IPS-NIHi7 (cell line): Measurements from ENCODE around the gene UAP1L1.
A peak's percentile ranks its signal among the peaks of the same experiment; 100 is the strongest.
"Not testable (repeated sequence)": the region's sequence is repeated elsewhere in the genome, so short reads cannot be mapped to it uniquely, and the experiment has no call there.

Source experiments
- DNase-seq: peaks from one replicate; pipeline ENCODE4 v3.0.0; 2012; ENCODE audit warnings: mixed read lengths; ENCODE audit errors: extremely low spot score

The UAP1L1 gene

DNA sequence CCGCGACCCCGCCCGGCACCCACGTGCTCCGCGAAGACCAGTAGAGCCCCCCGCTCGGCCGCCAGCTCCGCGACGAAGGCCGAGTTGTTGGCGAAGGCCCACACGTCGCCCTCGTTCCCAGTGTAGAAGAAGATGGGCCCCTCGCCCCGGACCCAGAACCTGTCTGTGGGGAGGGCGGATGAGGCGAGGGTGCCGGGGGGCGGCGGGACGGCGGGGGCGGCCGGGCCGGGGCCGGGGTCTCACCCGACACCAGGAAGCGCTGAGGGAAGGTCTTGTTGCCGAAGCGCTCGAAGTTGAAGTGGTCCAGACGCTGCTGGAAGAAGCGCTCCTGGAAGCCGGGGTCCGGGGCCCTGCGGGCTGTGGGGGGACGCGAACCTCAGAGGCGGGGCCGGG is 36.9 kb downstream of the UAP1L1 start:
- no peak for DNase-seq

DNA sequence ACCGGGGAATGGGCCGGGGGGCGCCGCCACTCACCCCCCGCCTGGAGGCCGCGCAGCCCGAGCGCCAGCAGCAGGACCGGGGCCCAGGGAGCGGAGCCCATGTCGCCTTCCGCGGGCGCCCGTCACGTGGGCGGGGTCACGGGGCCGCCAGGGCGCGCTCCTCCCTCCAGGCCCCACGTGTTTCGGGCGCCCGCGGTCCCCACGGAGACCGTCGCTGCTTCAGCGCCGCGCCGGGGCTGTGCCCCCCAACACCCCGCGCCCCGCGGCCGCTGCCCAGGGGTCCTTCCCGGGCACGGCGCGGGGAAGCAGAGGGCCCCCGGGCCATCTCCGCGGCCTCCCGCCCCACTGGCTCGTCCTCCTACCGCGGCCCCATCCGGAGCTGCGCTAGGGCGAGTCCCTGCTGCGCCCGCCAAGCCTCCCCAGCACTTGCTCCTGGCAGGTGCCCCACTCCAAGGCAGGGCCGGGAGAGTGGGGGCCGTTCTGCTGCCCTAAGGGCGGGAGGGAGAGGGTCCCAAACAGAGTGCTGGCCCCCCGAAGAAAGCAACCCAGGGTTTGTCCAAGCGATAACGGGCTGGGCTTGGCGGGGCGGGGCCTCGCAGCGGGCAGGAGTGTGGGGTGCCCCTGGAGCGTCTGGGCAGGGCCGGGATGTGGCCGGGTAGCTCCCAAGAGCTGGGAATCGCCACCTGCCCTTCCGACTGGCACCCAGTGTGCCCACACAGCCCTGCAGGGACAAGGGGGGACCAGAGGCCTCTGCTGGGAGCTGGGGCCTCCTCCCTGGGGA is 37.5 kb downstream of the UAP1L1 start, which contains the start of gene DPP7:
TSS of gene DPP7 (minus strand) at position 121 of the 781 bp plus-strand sequence. CDS start at position 101, 20 bp downstream.
- DNase-seq: no peak

DNA sequence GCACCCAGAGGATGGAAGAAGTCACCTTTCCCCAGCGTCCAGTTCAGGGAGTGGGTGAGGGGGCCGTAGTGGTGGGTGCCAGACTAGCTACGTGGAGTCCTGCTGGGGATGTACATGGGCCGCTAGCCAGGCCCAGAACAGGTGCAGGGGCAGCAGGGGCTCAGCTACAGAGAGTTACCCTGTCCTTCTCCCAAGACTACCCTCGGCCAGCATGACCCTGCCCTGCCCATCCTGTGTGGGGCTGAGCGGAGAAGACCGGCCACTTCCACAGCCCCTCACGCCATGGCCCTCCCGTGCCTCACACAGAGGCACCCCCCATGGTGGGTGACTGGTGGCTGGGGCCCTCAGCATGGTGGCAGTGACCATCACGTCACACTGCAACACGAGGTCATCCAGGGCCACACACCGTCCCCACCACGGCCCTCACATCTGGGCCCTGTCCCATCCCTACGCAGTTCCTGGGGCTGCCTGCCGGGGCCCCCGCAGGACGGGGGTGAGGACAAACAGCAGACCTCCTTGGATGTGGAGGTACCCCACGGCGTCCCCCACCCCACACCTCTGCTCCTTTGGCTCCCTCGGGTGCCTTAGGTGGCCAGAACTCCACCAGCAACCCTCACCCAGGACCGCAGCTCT is 38.2 kb downstream of the UAP1L1 start:
- DNase-seq: no peak

DNA sequence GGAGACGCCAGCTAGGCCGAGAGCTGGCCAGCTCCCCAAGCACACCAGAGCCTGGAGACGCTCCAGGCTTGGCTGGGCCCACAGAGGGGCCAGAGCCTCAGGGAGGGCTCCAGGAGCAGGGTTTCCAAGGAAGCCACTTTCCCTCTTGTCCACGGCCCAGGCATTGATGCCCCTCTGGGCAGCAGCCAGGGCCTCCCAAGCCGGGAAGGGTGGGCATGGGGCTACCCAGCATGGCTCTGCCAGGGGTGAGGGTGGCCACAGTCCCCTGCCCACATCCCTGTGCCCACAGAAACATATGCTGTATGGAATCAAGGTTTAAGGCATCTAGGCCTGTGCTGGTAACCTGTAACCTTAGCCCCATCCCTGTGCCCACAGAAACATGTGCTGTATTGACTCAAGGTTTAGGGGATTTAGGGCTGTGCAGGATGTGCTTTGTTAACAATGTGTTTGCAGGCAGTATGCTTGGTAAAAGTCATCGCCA is 38.8 kb downstream of the UAP1L1 start:
- no peak for DNase-seq

DNA sequence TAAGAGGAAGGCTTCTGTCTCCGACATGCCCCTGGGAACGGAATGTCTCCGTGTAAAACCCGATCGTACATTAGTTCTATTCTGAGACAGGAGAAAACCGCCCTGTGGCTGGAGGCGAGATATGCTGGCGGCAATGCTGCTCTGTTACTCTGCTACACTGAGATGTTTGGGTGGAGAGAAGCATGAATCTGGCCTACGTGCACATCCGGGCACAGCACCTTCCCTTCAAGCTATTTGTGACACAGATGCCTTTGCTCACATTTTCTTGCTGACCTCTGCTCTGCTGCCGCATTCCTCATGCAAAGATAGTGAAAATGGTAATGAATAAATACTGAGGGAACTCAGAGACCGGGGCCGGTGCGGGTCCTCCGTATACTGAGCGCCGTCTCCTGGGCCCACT is 39.4 kb downstream of the UAP1L1 start:
- DNase-seq: no peak

DNA sequence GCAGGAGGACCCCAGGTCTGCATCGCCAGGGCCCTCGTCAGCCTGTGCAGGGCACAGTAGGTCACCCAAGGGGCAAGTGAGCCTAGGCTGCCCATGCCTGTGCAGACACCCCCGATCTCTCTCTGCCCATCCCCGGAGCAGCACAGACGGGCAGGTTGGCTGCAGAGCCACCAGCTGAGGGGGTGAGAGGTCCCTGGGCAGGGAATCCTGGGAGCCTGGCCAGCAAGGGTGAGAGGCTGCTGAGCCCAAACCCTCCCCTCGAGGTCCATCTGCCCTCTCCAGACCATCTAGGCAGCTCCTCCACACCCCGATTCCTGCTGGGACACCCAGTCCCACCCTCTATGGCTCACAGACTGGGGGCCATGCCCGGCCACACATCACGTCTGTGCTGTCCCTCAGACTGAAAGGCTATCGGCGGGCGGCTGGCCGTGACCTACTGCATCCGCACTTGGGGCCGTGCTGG is 40.0 kb downstream of the UAP1L1 start:
- no peak for DNase-seq

DNA sequence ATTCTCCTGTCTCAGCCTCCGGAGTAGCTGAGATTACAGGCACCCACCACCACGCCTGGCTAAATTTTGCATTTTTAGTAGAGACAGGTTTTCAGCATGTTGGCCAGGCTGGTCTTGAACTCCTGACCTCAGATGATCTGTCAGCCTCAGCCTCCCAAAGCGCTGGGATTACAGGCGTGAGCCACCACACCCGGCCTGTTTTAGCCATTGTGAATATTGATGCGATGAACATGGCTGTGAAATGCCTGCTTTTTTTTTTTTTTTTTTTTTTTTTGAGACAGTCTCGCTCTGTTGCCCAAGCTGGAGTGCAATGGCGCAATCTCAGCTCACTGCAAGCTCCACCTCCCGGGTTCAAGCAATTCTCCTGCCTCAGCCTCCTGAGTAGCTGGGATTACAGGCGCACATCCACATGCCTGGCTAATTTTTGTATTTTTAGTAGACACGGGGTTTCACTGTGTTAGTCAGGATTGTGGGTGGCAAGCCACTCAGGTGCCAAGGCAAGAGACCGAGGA is 40.8 kb downstream of the UAP1L1 start:
- not testable (repeated sequence) for DNase-seq

DNA sequence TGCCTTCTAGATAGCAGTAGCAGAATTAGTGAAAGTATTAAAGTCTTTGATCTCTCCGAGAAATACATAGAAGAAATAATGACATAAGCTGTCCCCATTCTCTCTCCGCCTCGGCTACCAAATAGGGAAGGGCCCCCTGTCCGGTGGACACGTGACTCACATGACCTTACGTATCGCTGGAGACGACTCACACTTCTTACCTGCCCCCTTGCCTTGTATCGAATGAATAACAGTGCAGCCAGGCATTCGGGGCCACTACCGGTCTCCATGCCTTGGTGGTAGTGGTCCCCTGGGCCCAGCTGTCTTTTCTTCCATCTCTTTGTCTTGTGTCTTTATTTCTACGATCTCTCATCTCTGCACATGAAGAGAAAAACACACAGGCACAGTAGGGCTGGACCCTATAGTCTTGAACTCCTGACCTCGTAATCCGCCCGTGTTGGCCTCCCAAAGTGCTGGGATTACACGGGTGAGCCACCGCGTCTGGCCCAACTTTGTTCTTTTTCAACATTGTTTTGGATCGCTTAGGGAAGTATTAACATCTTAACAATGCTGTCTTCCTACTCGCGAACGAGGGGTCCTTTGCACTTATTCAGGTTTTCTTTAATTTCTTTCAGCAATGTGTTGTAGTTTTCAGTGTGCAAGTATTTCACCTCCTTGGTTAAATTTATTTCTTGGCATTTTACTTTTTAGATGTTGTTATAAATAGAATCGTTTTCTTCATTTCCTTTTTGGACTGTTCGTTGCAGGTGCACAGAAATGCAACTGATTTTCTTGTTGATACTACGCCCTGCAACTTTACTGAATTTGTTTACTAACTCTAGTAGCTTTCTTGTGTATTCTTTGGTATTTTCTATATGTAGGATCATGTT is 44.8 kb downstream of the UAP1L1 start:
- not testable (repeated sequence) for DNase-seq

DNA sequence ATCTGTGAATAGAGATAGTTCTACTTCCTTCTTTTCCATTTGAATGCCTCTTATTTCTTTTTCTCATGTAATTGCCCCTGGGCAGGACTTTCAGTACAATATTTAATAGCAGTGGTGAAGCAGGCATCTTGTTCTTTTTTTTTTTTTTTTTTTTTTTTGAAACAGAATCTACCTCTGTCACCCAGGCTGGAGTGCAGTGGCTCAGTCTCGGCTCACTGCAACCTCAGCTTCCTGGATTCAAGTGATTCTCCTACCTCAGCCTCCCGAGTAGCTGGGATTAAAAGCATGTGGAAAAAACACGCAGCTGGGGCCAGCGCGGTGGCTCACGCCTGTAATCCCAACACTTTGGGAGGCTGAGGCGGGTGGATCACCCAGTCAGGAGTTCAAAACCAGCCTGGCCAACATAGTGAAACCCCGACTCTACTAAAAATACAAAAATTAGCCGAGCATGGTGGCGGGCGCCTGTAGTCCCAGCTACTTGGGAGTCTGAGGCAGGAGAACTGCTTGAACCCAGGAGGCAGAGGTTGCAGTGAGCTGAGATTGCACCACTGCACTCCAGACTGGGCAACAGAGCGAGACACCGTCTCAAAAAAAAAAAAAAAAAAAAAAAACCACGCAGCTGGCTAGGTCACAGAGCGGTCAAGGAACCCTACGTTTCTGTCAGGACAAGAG is 45.6 kb downstream of the UAP1L1 start:
- DNase-seq: not testable (repeated sequence)

DNA sequence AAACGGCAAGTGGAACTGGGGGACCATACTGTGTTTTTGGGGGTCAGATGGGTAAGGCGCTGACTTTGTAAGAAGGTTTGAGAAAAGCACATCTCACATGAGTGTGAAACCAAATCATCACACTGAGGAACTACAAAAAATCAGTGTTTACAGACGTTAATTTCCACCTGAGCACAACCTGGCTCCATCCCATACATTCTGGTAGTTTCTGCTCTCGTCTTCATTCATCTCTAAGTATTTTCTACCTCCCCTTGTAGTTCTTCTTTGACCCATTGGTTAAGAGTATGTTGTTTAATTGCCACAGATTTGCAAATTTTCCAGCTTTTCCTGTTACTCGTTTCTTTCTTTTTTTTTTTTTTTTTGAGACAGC is 46.1 kb downstream of the UAP1L1 start:
- DNase-seq: no peak

DNA sequence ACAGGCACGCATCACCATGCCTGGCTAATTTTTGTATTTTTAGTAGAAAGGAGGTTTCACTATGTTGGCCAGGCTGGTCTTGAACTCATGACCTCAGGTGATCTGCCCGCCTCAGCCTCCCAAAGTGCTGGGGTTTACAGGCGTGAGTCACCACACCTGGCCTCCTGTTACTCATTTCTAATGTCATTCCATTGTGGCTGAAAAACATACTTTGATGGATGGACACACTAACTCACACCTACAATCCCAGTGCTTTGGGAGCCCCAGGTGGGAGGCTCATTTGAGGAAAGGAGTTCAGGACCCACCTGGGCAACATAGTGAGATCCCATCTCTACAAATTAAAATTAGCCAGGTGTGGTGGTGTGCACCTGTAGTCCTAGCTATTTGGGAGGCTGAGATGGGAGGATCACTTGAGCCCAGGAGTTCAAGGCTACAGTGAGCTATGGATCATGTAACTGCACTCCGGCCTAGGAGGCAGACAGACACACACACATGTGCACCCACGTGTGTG is 46.7 kb downstream of the UAP1L1 start:
- not testable (repeated sequence) for DNase-seq

DNA sequence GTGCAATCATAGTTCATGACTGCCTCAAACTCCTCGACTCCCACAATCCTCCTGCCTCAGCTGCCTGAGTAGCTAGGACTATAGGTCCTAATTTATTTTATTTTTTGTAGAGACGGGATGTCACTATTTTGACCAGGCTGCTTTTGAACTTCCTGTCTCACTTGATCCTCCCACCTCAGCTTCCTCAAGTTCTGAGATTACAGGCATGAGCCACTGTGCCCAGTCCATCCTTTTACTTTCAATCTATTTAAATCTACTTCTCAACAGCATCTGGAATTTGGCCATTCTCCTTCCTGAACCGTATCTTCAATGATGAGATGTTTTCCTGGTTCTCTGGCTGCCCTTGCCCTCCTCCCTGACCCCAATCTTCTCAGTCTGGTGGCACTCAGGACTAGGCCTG is 49.5 kb downstream of the UAP1L1 start:
- no peak for DNase-seq

DNA sequence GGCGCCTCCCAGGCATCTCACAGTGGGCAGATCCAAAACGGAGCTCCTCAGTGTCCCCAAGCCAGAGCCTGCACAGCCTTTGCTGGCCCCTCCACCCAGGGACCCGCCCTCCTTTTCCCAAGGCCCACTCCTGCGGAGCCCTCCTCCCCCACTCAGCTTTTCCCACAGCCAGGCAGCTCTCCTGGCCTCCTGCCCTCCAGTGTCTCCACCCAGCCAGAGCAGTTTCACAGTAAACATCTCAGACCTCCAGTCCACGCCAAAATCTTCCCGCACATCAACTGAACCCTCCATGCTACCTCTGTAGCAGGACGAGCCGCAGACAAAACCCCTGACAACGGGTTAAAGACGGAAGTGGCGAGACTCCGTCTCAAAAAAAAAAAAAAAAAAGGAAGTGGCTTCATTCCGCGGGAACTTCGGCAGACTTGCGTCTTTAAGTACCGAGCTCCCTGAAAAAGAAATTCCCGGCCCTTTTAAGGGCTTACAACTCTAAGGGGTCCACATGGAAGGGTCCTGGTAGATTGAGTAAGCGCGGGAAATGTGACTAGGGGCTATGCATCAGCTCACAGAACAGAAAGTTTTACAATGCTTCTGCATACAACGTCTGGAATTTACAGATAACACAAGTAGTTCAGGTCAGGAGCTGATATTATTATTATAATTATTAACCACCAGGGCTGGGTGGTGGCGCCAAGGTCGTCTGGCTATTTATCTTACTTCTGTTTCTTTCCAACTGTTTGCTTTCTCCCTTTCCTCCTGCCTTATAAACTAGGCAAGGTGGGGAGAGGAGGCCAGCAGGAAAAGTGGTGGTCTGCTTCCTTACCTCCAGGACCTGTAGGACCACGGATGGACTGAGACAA is 50.2 kb downstream of the UAP1L1 start:
- DNase-seq: no peak

DNA sequence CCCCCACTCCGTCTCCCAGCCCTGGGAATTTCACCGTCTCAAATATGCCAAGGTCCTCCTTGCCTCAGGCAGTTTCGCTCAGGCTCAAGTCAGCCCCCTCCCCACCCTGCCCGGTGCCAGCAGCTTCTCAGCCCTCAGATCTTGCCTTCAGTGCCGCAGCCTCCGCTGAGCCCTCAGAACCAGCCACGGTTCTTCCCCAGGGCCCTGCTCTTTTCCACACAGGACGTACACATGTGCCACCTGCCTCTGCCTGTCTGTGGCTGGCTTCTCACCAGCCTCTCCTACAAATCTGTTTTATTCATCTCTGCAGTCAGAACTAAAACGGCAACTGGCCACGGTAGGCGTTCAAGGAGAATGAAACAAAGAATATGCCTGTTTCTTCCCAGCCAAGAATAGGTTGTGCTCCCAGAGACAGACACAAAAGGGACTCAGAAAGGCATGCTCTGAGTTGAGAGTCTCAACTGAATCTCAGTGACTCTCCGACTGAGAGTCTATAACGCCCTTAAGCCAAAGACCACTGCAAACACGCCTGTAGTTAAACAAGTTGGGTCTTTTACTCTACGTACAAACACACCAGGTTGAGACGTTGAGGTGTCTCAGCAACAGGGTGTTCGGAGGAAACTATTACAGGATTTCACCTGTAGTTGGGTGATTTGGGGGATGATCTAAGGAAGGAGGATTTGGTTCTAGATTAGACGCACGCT is 51.0 kb downstream of the UAP1L1 start:
- DNase-seq: no peak

DNA sequence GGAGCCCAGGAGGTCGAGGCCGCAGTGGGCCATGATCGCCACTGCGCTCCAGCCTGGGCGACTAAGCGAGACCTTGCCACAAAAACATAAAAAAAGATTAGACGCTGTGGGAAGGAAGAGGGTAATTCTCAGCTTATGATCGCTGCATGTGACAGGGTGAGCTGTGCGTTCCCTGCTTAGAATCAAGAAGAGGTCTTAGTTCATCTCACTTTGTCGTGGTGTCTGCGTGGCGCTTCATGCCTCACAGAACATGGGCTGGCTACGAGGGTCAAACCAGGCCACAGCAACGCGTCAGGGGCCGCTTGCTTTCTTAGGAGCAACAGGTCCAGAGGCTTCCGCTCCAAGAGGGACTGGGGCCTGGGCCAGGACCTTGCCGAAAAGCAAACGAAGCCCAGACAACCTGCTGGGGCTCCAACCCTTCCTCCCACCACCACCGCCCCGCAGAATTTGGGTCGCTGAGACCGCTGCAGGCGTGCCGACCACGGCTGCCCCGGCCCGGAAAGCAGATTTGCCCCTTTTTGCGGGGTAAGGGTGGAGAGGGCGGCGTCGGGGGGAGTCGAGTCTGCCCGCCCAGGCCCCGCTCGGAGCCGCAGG is 51.6 kb downstream of the UAP1L1 start:
- no peak for DNase-seq

DNA sequence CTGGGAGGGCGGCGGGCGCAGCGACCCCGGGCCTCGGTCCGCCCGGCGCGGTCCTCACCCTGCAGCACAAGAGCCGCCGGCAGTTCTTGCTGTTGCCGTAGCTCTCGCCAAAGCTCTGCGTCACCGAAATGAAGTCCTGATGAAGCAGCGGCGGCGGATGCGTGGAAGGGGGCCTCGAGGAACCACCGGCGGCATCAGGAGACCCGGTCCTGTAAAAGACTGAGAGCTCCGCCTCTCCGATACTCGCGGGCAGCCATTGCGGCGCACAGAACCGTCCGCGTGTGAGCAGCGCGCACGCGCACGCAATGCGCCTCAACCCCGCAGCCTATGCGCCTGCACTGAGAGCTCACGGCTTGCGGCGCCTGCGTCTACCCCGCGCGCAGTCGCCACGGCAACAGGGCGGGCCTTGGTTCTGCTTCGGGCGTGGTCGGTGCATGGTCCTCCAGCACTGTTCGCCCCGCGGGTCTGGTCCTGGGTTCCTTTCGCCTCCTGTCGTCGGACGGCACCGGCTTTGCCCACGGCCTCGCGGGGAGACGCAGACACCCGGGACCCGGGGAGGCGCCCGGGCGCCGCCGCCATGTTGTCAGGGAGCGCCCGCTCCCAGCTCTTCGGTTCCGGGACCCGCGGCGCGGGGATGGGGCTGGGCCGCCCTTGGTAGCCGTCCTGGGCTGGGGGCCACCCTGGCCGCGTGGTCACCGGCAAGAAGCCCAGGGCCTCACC is 52.3 kb downstream of the UAP1L1 start:
- DNase-seq: peak; percentile 94

DNA sequence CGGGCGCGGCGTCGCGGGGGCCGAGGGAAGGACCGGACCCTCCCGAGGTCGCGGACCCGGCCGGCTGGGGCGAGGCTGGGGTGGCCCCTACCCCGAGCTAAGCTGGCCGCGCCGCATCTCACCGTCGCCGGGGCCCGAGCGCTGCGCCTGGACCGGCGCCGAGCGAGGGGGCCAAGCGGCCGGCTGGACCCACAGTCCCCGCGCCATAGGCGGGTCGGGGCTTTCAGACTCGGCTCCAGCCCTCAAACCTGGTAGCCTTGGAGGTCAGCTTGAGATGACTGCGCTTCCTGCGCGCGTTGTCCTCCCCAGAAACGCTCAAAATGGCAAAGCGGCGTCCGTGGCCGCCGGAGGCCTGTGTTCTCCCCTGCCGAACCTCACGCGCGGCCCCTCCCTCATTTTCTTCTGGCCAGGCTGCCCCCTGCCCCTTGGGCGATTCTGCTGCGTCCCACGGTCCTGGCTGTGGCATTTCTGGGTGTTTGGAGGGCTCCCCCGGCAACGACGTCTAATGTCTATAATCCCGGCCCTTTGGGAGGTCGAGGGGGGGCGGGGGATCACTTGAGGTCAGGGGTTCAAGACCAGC is 52.9 kb downstream of the UAP1L1 start:
- no peak for DNase-seq
